MCF 10A (cell line): Measurements from ENCODE around the gene WWOX. TPM values are rescaled to one million over a fixed set of nuclear protein-coding genes. Genes with fewer than 3 reads are reported as not detected.

Experiments used
- BruUV-seq: library from RNA; stranded (reverse); fragments of 400-500 nt; replicated peaks from 2 replicates; lab custom pipeline; 2021; lab: Mats Ljungman, UMichigan
- CTCF ChIA-PET: fragments of 300-600 bp; sonication (Branson Sonifier 250); formaldehyde crosslinking; extraction: SDS; loops from one replicate; lab custom pipeline; 2021; ENCODE audit warnings: antibody characterized with exemption, inconsistent platforms; lab: Yijun Ruan, JAX
- POLR2A ChIA-PET: fragments of 300-600, 350-650 bp; sonication (Branson Sonifier 250); formaldehyde crosslinking; extraction: SDS; loops from one replicate; lab custom pipeline; 2020; ENCODE audit warnings: antibody characterized with exemption, inconsistent platforms; lab: Yijun Ruan, JAX
- DNase-seq: peaks from one replicate; pipeline ENCODE4 v3.0.0-alpha.2; 2018; ENCODE audit not compliant: unreplicated experiment
- H3K27ac Mint-ChIP-seq: one replicate; pipeline ENCODE4 v1.8.0; 2022; ENCODE audit warnings: mild to moderate bottlenecking, low read depth, mixed read lengths; ENCODE audit not compliant: unreplicated experiment
- H3K27me3 Mint-ChIP-seq: one replicate; pipeline ENCODE4 v1.8.0; 2022; ENCODE audit warnings: mixed read lengths; ENCODE audit not compliant: insufficient read depth, unreplicated experiment
- H3K36me3 Mint-ChIP-seq: one replicate; pipeline ENCODE4 v1.8.0; 2022; ENCODE audit warnings: mild to moderate bottlenecking, moderate library complexity, mixed read lengths; ENCODE audit not compliant: insufficient read depth, unreplicated experiment
- H3K4me1 Mint-ChIP-seq: one replicate; pipeline ENCODE4 v1.8.0; 2022; ENCODE audit warnings: mixed read lengths; ENCODE audit not compliant: insufficient read depth, unreplicated experiment
- H3K4me3 Mint-ChIP-seq: one replicate; pipeline ENCODE4 v1.8.0; 2022; ENCODE audit warnings: mild to moderate bottlenecking, moderate library complexity, mixed read lengths; ENCODE audit not compliant: unreplicated experiment
- H3K9me3 Mint-ChIP-seq: one replicate; pipeline ENCODE4 v1.8.0; 2022; ENCODE audit warnings: mixed read lengths; ENCODE audit not compliant: unreplicated experiment
- CTCF ChIP-seq: fragments of 200-600 bp; IDR thresholded peaks from one replicate; pipeline ENCODE4 v1.8.0; 2022; ENCODE audit warnings: antibody characterized with exemption, mild to moderate bottlenecking; ENCODE audit not compliant: unreplicated experiment
- intact Hi-C: fragments of 100-400 bp; cut with micrococcal nuclease; formaldehyde crosslinking; loops from 2 replicates; pipeline ENCODE4 v1.14.1; 2022
- total RNA-seq: library from RNA; stranded (reverse); gene quantifications from 2 replicates; pipeline ENCODE4 v1.2.3, GENCODE V29; 2022

The WWOX gene
- total RNA-seq, 1 experiment from 2014 or later = 18.1 TPM

DNA sequence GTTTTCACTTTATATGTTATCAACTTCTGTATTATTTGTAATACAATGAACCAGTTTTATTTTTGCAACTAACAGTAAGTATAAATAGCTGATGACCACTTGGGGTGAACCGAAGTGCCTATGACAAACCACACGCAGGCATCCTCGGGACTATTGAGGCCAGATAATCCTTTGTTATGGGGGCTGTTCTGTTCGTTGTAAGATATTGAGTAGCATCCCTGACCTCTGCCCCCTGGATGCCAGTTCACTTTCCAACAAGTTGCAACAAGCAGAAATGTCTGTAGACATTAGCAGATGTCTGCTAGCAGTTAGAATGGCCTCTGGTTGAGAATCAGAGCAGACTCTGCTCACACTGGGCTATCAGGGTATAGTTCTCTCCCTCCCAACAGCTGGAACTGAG, 277.0 kb downstream of the WWOX start:
- DNase-seq = no peak
- Mint-ChIP-seq H3K27me3 (no peaks in the 10 kb centered on the region), H3K27ac (no peak overlapping the region), H3K4me1 (no peaks in the 10 kb centered on the region), H3K36me3 (no peaks in the 10 kb centered on the region), H3K4me3 (no peak overlapping the region), H3K9me3 (no peaks in the 10 kb centered on the region)
- CTCF ChIA-PET = no interaction called here
- intact Hi-C loops = no loop called here
- no TSS peak for BruUV-seq
- POLR2A ChIA-PET = no interaction called here
- no peak for TF ChIP-seq CTCF

- TF ChIP-seq CTCF = no peak
- no peak for DNase-seq
- no TSS peak for BruUV-seq
- Mint-ChIP-seq H3K4me3 (no peak overlapping the region), H3K4me1 (no peaks in the 10 kb centered on the region), H3K27me3 (no peaks in the 10 kb centered on the region), H3K36me3 (no peaks in the 10 kb centered on the region), H3K27ac (no peak overlapping the region), H3K9me3 (no peaks in the 10 kb centered on the region)
- intact Hi-C loops = no loop called here
- POLR2A ChIA-PET = no interaction called here
- CTCF ChIA-PET = interaction anchor here (0.6 kb wide), 1 partner anchor 273 kb away, joined by 4 read pairs; no protein-coding TSS in a partner anchor
These were observed 277.9 kb downstream of the WWOX start for GRCh38 chr16:78377312-78377711.

DNA sequence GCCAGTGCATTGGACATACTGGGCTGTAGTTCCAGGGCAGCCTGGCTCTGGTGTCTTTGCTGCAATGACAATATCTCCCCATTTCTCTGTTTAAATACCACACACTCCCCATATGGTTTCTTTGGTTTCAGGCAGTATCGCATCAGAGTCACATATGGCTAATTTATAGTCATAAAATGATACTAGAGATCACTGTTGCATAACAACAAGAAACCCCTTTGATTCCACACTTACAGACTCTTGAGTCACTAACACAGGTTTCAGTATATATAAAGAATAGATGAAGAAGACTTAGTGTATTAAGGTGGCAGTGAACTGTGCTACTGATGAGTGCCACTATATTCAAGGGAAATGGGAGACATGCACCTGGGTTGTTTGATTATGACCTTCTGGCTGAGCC, 281.6 kb downstream of the WWOX start:
- no peaks in the 10 kb centered on the region for H3K36me3 Mint-ChIP-seq
- no TSS peak for BruUV-seq
- no peak overlapping the region for H3K4me3 Mint-ChIP-seq
- H3K27me3 Mint-ChIP-seq = no peaks in the 10 kb centered on the region
- no peak for DNase-seq
- no peaks in the 10 kb centered on the region for H3K9me3 Mint-ChIP-seq
- H3K27ac Mint-ChIP-seq = no peak overlapping the region
- no peaks in the 10 kb centered on the region for H3K4me1 Mint-ChIP-seq
- TF ChIP-seq CTCF = no peak
- ChIA-PET POLR2A (interaction anchor here (1.1 kb wide), 1 partner anchor 8 kb away, joined by 3 read pairs; no protein-coding TSS in a partner anchor), CTCF (no interaction called here)
- intact Hi-C loops = no loop called here

DNA sequence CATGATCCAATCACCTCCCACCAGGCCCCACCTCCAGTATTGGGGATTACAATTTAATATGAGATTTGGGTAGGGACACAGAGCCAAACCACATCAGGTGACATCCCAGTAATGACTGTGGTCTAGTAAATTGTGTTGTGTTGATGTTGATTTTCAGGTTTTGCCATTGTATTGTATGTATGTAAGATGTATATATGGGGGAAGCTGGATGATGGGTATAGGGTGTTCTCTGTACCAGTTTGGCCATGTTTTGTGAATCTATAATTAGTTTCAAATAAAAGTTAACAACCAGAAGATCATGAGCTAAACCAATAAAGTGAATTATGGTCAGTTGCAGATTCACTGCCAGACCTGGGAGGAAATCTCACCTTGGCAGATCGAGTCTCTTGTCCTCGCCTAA, 283.7 kb downstream of the WWOX start:
- POLR2A ChIA-PET = no interaction called here
- Mint-ChIP-seq H3K4me1 (no peaks in the 10 kb centered on the region), H3K27ac (no peak overlapping the region), H3K4me3 (no peak overlapping the region), H3K36me3 (no peaks in the 10 kb centered on the region), H3K9me3 (no peaks in the 10 kb centered on the region), H3K27me3 (no peaks in the 10 kb centered on the region)
- no TSS peak for BruUV-seq
- intact Hi-C loops = no loop called here
- DNase-seq = no peak
- TF ChIP-seq CTCF = no peak
- CTCF ChIA-PET = interaction anchor here (1.6 kb wide), 1 partner anchor 283 kb away, joined by 5 read pairs; the partner anchor contains the start of gene WWOX
